H1 (cell line): ENCODE results near the gene ZFP91. TPM values are rescaled to one million over a fixed set of nuclear protein-coding genes. Genes with fewer than 3 reads are reported as not detected.

Experiments
- CTCF ChIA-PET: fragments of 300-600 bp; sonication (Branson Sonifier 250); formaldehyde crosslinking; loops from one replicate; lab custom pipeline; 2021; ENCODE audit not compliant: partially characterized antibody; lab: Charles Lee
- POLR2A ChIA-PET: fragments of 300-600 bp; sonication (Branson Sonifier 250); formaldehyde crosslinking; loops from one replicate; lab custom pipeline; 2021; ENCODE audit warnings: inconsistent platforms; ENCODE audit not compliant: partially characterized antibody; lab: Charles Lee
- DNase-seq, 2 experiments: peaks; one replicate each; pipeline versions ENCODE4 v3.0.0 to v3.0.0-alpha.2; 2010 to 2022; ENCODE audit warnings: low spot score in 2 of 2, low read depth in 1 of 2, mixed read lengths in 1 of 2
- FAIRE-seq: peaks from 2 replicates; lab custom pipeline; 2011; peaks lifted over from hg19 to GRCh38; lab: Jason Lieb, UNC
- H2AFZ ChIP-seq: 2 replicates; pipeline ENCODE4 v1.8.1; 2012; ENCODE audit warnings: low read length, inconsistent platforms
- H2AK5ac ChIP-seq: 2 replicates; pipeline ENCODE4 v1.6.1; 2013; ENCODE audit warnings: low read depth, low read length
- H2BK120ac ChIP-seq: replicated peaks from 2 replicates; pipeline ENCODE3; 2013; ENCODE audit warnings: low read depth, low read length, inconsistent platforms
- H2BK12ac ChIP-seq: 2 replicates; pipeline ENCODE4 v1.6.1; 2013; ENCODE audit warnings: low read depth, low read length
- H2BK15ac ChIP-seq: 2 replicates; pipeline ENCODE4 v1.6.1; 2013; ENCODE audit warnings: low read length
- H2BK20ac ChIP-seq: 2 replicates; pipeline ENCODE4 v1.6.1; 2013; ENCODE audit warnings: low read length
- H2BK5ac ChIP-seq: 2 replicates; pipeline ENCODE4 v1.6.1; 2013; ENCODE audit warnings: low read depth, low read length
- H3K14ac ChIP-seq: 2 replicates; pipeline ENCODE4 v1.6.1; 2013; ENCODE audit warnings: inconsistent platforms; ENCODE audit not compliant: insufficient read length
- H3K18ac ChIP-seq: 2 replicates; pipeline ENCODE4 v1.6.1; 2013; ENCODE audit warnings: low read length; ENCODE audit errors: extremely low read depth
- H3K23ac ChIP-seq: 2 replicates; pipeline ENCODE4 v1.6.1; 2013; ENCODE audit warnings: inconsistent platforms; ENCODE audit not compliant: insufficient read length
- H3K23me2 ChIP-seq: 2 replicates; pipeline ENCODE4 v1.6.1; 2013; ENCODE audit warnings: low read depth, low read length
- H3K27ac ChIP-seq: 2 replicates; pipeline ENCODE4 v1.6.1; 2011; ENCODE audit warnings: low read depth, low read length, inconsistent platforms
- H3K27me3 ChIP-seq, 4 experiments: replicated peaks in 1 of 4; 1 replicate in 1 of 4; 2 replicates in 3 of 4; pipeline versions ENCODE4 v1.6.1 to v1.8.1; 2011 to 2013; ENCODE audit warnings: low read length in 3 of 4, mild to moderate bottlenecking in 3 of 4, inconsistent platforms in 2 of 4, mixed read lengths in 2 of 4, moderate library complexity in 1 of 4; ENCODE audit not compliant: control insufficient read depth in 3 of 4, insufficient read depth in 3 of 4; ENCODE audit errors: extremely low read depth in 1 of 4
- H3K36me3 ChIP-seq, 4 experiments: 2 replicates each; pipeline versions ENCODE4 v1.6.1 to v1.8.1; 2011 to 2013; ENCODE audit warnings: mild to moderate bottlenecking in 4 of 4, low read length in 3 of 4, moderate library complexity in 2 of 4, control low read depth in 1 of 4, inconsistent platforms in 1 of 4; ENCODE audit not compliant: insufficient read depth in 4 of 4, control insufficient read depth in 2 of 4
- H3K4ac ChIP-seq: replicated peaks from 2 replicates; pipeline ENCODE3; 2013; ENCODE audit warnings: low read length, low read depth, mixed read lengths, inconsistent platforms; ENCODE audit not compliant: insufficient read length
- H3K4me1 ChIP-seq, 4 experiments: replicated peaks in 1 of 4; 1 replicate in 1 of 4; 2 replicates in 3 of 4; pipeline versions ENCODE4 v1.6.1 to v1.8.1; 2011 to 2013; ENCODE audit warnings: low read length in 3 of 4, inconsistent platforms in 2 of 4, mixed read lengths in 1 of 4; ENCODE audit not compliant: insufficient read depth in 4 of 4, control insufficient read depth in 3 of 4
- H3K4me2 ChIP-seq, 2 experiments: 2 replicates each; pipeline versions ENCODE4 v1.6.1 to v1.8.1; 2011 to 2013; ENCODE audit warnings: low read depth in 2 of 2, low read length in 2 of 2, control low read depth in 1 of 2, inconsistent platforms in 1 of 2, mild to moderate bottlenecking in 1 of 2; ENCODE audit not compliant: insufficient read depth in 1 of 2
- H3K4me3 ChIP-seq, 4 experiments: fragments of 200-600, 300-600 bp in 1 of 4; sonication (generic), shearing (Covaris generic), sonication (Bioruptor Twin) in 1 of 4; 2 replicates each; pipeline versions ENCODE4 v1.5.1 to v1.8.1; 2011 to 2016; ENCODE audit warnings: low read length in 4 of 4, low read depth in 3 of 4, control low read depth in 2 of 4, inconsistent platforms in 2 of 4, mild to moderate bottlenecking in 2 of 4, mixed read lengths in 1 of 4, moderate library complexity in 1 of 4; ENCODE audit not compliant: insufficient read depth in 2 of 4; ENCODE audit errors: extremely low read depth in 1 of 4
- H3K56ac ChIP-seq: replicated peaks from 2 replicates; pipeline ENCODE3; 2013; ENCODE audit warnings: low read depth, mild to moderate bottlenecking, mixed read lengths, low read length, inconsistent platforms; ENCODE audit not compliant: insufficient read length
- H3K79me1 ChIP-seq: 2 replicates; pipeline ENCODE4 v1.6.1; 2013; ENCODE audit warnings: low read depth, low read length, control low read depth
- H3K79me2 ChIP-seq, 2 experiments: 2 replicates each; pipeline versions ENCODE4 v1.6.1 to v1.8.1; 2012 to 2013; ENCODE audit warnings: low read length in 2 of 2, mild to moderate bottlenecking in 2 of 2, inconsistent platforms in 1 of 2; ENCODE audit not compliant: insufficient read depth in 2 of 2, control insufficient read depth in 1 of 2
- H3K9ac ChIP-seq, 4 experiments: replicated peaks in 1 of 4; 1 replicate in 1 of 4; 2 replicates in 3 of 4; pipeline versions ENCODE4 v1.6.1 to v1.8.1; 2011 to 2013; ENCODE audit warnings: low read depth in 3 of 4, low read length in 3 of 4, control low read depth in 2 of 4, mild to moderate bottlenecking in 2 of 4, moderate library complexity in 2 of 4, inconsistent platforms in 1 of 4; ENCODE audit errors: extremely low read depth in 1 of 4
- H3K9me3 ChIP-seq, 2 experiments: 2 replicates each; pipeline versions ENCODE4 v1.6.1 to v1.8.1; 2012 to 2013; ENCODE audit warnings: mild to moderate bottlenecking in 2 of 2, moderate library complexity in 2 of 2, control low read depth in 1 of 2, inconsistent platforms in 1 of 2, low read depth in 1 of 2, low read length in 1 of 2, mixed read lengths in 1 of 2; ENCODE audit not compliant: insufficient read depth in 2 of 2
- H4K20me1 ChIP-seq, 2 experiments: replicated peaks in 1 of 2; 2 replicates each; pipeline versions ENCODE3 to v1.8.1; 2011 to 2013; ENCODE audit warnings: inconsistent platforms in 2 of 2, low read length in 2 of 2, mild to moderate bottlenecking in 1 of 2; ENCODE audit not compliant: insufficient read depth in 2 of 2, control insufficient read depth in 1 of 2
- H4K5ac ChIP-seq: 2 replicates; pipeline ENCODE4 v1.6.1; 2013; ENCODE audit warnings: low read length, low read depth, mixed read lengths, inconsistent platforms; ENCODE audit not compliant: insufficient read length
- H4K8ac ChIP-seq: 2 replicates; pipeline ENCODE4 v1.8.0; 2013; ENCODE audit warnings: mild to moderate bottlenecking, moderate library complexity, low read length, inconsistent platforms; ENCODE audit not compliant: insufficient read depth; ENCODE audit errors: extremely low read depth
- H4K91ac ChIP-seq: replicated peaks from 2 replicates; pipeline ENCODE3; 2013; ENCODE audit warnings: low read length, mixed read lengths, inconsistent platforms; ENCODE audit not compliant: insufficient read length
- BACH1 ChIP-seq: IDR thresholded peaks from 2 replicates; pipeline ENCODE4 v1.6.1; 2012; ENCODE audit warnings: low read length, improper control_type of control experiment
- CHD2 ChIP-seq: IDR thresholded peaks from 2 replicates; pipeline ENCODE4 v1.6.1; 2012; ENCODE audit warnings: low read length, improper control_type of control experiment
- RAD21 ChIP-seq, 2 experiments: IDR thresholded peaks in 1 of 2; conservative IDR thresholded peaks in 1 of 2; 2 replicates each; pipeline ENCODE4 v1.6.1; 2011; ENCODE audit warnings: low read depth in 2 of 2, low read length in 2 of 2, improper control_type of control experiment in 1 of 2, inconsistent platforms in 1 of 2, mild to moderate bottlenecking in 1 of 2, moderate library complexity in 1 of 2
- SIN3A ChIP-seq, 2 experiments: IDR thresholded peaks in 1 of 2; conservative IDR thresholded peaks in 1 of 2; 2 replicates each; pipeline ENCODE4 v1.6.1; 2011 to 2012; ENCODE audit warnings: low read length in 2 of 2, improper control_type of control experiment in 1 of 2, low read depth in 1 of 2, mild to moderate bottlenecking in 1 of 2
- SUZ12 ChIP-seq: fragments of 200-600 bp; sonication (generic); IDR thresholded peaks from 2 replicates; pipeline ENCODE4 v1.6.1; 2012; ENCODE audit warnings: mild to moderate bottlenecking, inconsistent platforms, low read length, moderate library complexity, mixed read lengths
- WGBS, 2 experiments: shearing (Covaris generic) in 1 of 2; methylation state at CpG; one replicate each; pipeline versions ENCODE4 v1.1.6 to v1.1.7; 2013 to 2015; ENCODE audit warnings: low lambda C conversion rate in 2 of 2, mixed read lengths in 2 of 2, inconsistent platforms in 1 of 2, low coverage in 1 of 2, missing lambda C conversion rate in 1 of 2; ENCODE audit not compliant: insufficient replicate concordance in 2 of 2, insufficient coverage in 1 of 2, insufficient read length in 1 of 2; ENCODE audit errors: extremely low coverage in 1 of 2, missing lambda C conversion rate in 1 of 2; 5-methylcytosine and 5-hydroxymethylcytosine counted together
- polyA plus RNA-seq, 7 experiments: library from polyadenylated mRNA; depleted of rRNA in 3 of 7; stranded (reverse) in 5 of 7; unstranded in 2 of 7; fragments of >200 nt in 5 of 7; fragments of 200-250 nt in 2 of 7; gene quantifications; 1 replicate in 5 of 7; 2 replicates in 1 of 7; 4 replicates in 1 of 7; pipeline versions ENCODE4 v1.2.1 to v1.2.3, GENCODE V29; 2011 to 2013; ENCODE audit warnings: missing spikeins in 2 of 7, mixed read lengths in 2 of 7
- total RNA-seq: library from RNA; stranded (reverse); fragmentation: NEBNext Ultra II Directional; extraction: Animal tissue kit (Norgen Biotek cat#: 25700); gene quantifications from 2 replicates; pipeline ENCODE4 v1.2.1, GENCODE V29; 2021
- TF ChIP-seq, protein P1 (sequence below): IDR thresholded peaks from 2 replicates; pipeline ENCODE4 v1.6.1; 2011; ENCODE audit warnings: low read length, improper control_type of control experiment
- TF ChIP-seq, protein P2 (sequence below), 3 experiments: IDR thresholded peaks; 1 replicate in 2 of 3; 2 replicates in 1 of 3; pipeline versions ENCODE4 v1.5.1 to v1.6.1; 2011; ENCODE audit warnings: low read length in 3 of 3, mild to moderate bottlenecking in 3 of 3, inconsistent platforms in 2 of 3, low read depth in 1 of 3, moderate library complexity in 1 of 3; ENCODE audit not compliant: insufficient read depth in 1 of 3; ENCODE audit errors: control extremely low read depth in 1 of 3

The ZFP91 gene
- total and polyA plus RNA-seq, 2 of the 8 experiments (the other 6 are each of a cell fraction or from before 2014, with no cell fraction given), result 10.7 to 29.0 TPM

DNA sequence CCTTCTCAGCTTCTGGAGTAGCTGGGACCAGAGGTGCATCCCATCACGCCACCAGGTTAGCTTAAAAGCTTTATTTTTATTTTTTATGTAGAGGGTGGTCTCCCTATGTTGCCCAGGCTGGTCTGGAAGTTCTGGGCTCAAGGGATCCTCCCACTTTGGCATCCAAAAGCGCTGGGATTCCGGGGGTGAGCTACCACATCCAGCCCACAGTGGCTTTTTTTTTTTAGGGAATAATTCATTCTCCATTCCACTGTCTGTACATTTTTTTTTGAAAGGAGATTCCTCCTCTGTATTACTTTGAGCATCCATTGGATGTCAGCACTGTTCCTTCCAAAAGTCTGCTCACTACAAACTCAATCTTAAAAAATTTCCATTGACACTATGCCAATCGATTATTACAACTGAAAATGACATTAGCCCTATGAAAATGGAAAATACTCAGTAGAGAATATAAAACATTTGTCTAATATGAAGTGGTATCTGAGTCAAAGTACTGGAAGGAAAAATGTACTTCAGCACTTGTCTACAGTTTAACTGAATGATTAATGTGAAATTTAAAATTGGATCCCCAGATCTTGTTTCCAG, 1.9 kb upstream of the ZFP91 start:
- ChIA-PET CTCF (interaction anchor here (0.6 to 3.1 kb wide), 15 partner anchors 9 to 844 kb away, joined by 3 to 26 read pairs (median 3); no protein-coding TSS in a partner anchor), POLR2A (interaction anchor here (0.6 to 2.0 kb wide), 11 partner anchors 9 to 1314 kb away, joined by 3 to 13 read pairs (median 3); no protein-coding TSS in a partner anchor)
- Histone ChIP-seq H3K23me2 (no peaks in the 10 kb centered on the region), H3K4ac (no peak overlapping the region), H3K79me2 (peaks cover 6 to 26% of the 10 kb centered on the region in 2 experiments; a peak in 3 of 4 replicates), H4K8ac (no peak overlapping the region), H3K14ac (no peak overlapping the region), H3K9ac (peak overlapping the region in 2 of 4 experiments; percentile 80 to 100; a peak in 2 of 7 replicates), H2AFZ (no peak overlapping the region), H2AK5ac (no peak overlapping the region), H3K23ac (no peak overlapping the region), H3K4me1 (peaks cover 0 to 2% (median 2%) of the 10 kb centered on the region in 4 experiments; a peak in 4 of 7 replicates), H4K91ac (no peak overlapping the region), H2BK12ac (no peak overlapping the region), H2BK15ac (no peak overlapping the region), H3K36me3 (peaks cover 0 to 7% (median 0%) of the 10 kb centered on the region in 4 experiments; a peak in 1 of 8 replicates), H3K27me3 (no peaks in the 10 kb centered on the region), H2BK20ac (no peak overlapping the region), H2BK5ac (no peak overlapping the region; the same call in 1 of the 2 replicates), H3K56ac (no peak overlapping the region), H2BK120ac (no peak overlapping the region), H3K4me3 (peak overlapping the region; percentile 96 to 100 (median 98)), H3K18ac (peak overlapping the region; percentile 32; the same call in 1 of the 2 replicates), H4K20me1 (peaks cover 0 to under 1% of the 10 kb centered on the region in 2 experiments), H3K27ac (0 out of 2 replicates have a peak overlapping the region, but pooled peaks have one; percentile 79), H3K4me2 (peak overlapping the region; percentile 78 to 82), H3K9me3 (no peaks in the 10 kb centered on the region), H4K5ac (no peak overlapping the region), H3K79me1 (no peaks in the 10 kb centered on the region)
- DNase-seq, result no peak
- TF ChIP-seq, protein P1, sequence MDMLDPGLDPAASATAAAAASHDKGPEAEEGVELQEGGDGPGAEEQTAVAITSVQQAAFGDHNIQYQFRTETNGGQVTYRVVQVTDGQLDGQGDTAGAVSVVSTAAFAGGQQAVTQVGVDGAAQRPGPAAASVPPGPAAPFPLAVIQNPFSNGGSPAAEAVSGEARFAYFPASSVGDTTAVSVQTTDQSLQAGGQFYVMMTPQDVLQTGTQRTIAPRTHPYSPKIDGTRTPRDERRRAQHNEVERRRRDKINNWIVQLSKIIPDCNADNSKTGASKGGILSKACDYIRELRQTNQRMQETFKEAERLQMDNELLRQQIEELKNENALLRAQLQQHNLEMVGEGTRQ, result no peak
- TF ChIP-seq SUZ12 (no peak), RAD21 (IDR thresholded peaks at IDR 0.05 in 1 of 2, conservative IDR thresholded peaks at IDR 0.05 in 1 of 2; ENCODE audit: low read depth in 2 of 2, low read length in 2 of 2) (peak; percentile 37 to 39), CHD2 (no peak), SIN3A (conservative IDR thresholded peaks at IDR 0.05 in 1 of 2, IDR thresholded peaks at IDR 0.05 in 1 of 2; ENCODE audit: low read depth in 1 of 2, low read length in 2 of 2) (0 out of 4 replicates have a peak, but pooled peaks of 1 of the 2 experiments have one; percentile 27), BACH1 (no peak)
- TF ChIP-seq, protein P2, sequence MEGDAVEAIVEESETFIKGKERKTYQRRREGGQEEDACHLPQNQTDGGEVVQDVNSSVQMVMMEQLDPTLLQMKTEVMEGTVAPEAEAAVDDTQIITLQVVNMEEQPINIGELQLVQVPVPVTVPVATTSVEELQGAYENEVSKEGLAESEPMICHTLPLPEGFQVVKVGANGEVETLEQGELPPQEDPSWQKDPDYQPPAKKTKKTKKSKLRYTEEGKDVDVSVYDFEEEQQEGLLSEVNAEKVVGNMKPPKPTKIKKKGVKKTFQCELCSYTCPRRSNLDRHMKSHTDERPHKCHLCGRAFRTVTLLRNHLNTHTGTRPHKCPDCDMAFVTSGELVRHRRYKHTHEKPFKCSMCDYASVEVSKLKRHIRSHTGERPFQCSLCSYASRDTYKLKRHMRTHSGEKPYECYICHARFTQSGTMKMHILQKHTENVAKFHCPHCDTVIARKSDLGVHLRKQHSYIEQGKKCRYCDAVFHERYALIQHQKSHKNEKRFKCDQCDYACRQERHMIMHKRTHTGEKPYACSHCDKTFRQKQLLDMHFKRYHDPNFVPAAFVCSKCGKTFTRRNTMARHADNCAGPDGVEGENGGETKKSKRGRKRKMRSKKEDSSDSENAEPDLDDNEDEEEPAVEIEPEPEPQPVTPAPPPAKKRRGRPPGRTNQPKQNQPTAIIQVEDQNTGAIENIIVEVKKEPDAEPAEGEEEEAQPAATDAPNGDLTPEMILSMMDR (IDR thresholded peaks at IDR 0.05; ENCODE audit: control extremely low read depth in 1 of 3, insufficient read depth in 1 of 3, low read depth in 1 of 3, low read length in 3 of 3), result peak in 1 of 3 experiments; percentile 13; a peak in 2 of 4 replicates
- WGBS, 2 experiments, result 73% methylated on average over 4 of the region's 4 CpGs; no CpG with 5 or more reads in 1 of the 2 experiments
- FAIRE-seq, result no peak
